NCI-H2029 (cell line): ENCODE measurements around the gene DPP6.
"Not testable (repeated sequence)": the region's sequence is repeated elsewhere in the genome, so short reads cannot be mapped to it uniquely, and the experiment has no call there.

ENCODE experiments used
- DNase-seq: peaks from one replicate; lab custom pipeline; 2025; lab: John Stamatoyannopoulos, UW

DPP6 gene

DNA sequence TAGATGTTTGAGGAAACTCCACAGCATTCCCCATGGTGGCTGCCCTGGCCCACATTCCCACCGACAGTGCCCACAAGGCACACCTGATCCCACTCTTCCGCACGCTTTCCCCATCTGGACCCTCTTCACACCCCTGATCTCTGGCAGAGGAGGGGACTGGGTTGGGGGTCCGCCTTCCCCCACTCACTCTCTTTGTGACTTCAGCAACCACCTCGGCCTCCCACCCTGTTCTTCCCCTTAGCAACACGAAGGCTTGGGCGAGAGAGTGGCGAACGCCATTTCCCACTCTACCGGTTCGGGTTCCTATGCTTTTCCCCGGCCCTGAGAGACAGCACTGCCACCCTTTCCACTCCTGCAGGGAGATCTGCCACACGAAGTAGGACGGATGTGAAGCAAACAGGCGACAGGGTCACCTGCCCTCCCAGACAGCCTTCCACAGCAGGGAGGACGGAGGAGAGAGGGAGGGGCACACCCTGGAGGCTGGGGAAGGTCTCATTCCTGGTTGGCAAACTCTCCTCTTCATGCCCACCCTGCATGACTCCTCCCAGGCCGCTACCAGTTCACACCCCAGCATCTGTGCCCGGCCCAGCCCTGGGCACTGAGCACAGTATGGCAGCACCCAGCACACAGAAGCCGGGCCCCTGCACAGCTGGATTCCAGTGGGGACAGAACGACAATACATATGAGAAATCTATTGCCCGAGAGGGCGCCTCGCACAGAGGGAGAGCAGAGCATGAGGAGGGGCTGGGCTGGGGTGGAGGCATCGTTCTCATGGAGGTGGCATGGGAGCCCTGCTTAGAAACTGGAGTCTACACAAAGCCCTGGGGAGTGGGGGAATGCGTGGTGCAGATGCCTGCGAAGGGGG, 857.3 kb downstream of the DPP6 start:
- no peak for DNase-seq

GRCh38 chr7:154910125-154910524, 857.9 kb downstream of the DPP6 start:
- no peak for DNase-seq

- DNase-seq: no peak
Measured at GRCh38 chr7:154910977-154911376, 858.8 kb downstream of the DPP6 start.

DNA sequence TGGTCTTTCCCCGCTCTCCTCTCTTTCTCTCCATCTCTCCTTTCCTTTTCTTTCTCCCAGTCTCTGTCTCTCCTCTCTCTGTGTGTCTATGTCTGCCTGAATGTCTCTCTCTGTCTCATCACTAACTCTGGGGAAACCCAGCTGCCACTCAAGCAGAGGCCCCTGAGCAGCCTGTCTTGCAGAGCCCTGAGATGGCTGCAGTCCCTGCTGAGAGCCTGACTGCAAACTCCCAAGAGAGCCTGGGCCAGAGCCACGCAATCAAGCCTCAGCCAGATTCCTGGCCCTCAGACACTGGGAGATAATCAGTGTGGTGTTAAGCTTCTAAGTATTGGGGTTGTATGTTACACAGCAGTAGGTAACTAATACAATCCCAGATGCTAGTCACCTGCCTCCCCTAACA, 859.2 kb downstream of the DPP6 start:
- DNase-seq: no peak

GRCh38 chr7:154911862-154912455, 859.8 kb downstream of the DPP6 start:
- no peak for DNase-seq

GRCh38 chr7:154912871-154913637, 860.9 kb downstream of the DPP6 start:
- no peak for DNase-seq

GRCh38 chr7:154913638-154914307, 861.6 kb downstream of the DPP6 start:
- peak; percentile 56 for DNase-seq

DNA sequence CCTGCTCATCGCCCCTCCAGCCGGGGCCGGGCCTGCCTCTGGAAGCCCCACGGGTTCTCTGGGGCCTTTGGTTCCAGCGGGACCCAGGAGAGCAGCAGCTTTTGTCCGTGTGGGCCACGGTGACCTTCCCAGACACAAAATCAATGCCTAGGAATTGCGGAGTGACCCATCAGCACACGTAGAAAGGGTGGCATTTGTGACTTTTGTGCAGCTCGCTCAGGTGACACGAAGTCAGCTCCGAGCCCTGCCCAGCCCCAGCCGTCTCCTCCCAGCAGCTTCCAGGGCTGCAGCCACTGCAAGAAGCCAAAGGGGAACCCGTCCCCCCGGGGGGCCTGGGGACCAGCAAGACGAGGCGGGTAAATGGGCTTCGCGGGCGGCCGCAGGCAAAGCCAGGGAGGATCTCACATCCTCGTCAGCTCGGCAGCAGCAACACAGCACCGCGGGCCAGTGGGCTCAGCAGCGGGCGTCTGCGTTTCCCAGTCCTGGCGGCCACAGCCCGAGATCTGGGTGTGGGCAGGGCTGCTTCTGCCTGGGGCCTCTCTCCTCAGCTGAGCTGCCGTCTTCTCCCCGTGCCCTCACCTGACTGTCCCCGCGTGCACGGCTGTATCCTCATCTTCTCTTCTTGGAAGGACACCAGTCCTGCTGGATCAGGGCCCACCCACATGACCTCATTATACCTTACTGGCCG, 862.3 kb downstream of the DPP6 start:
- DNase-seq: no peak

GRCh38 chr7:154914996-154915380, 862.8 kb downstream of the DPP6 start:
- no peak for DNase-seq

DNA sequence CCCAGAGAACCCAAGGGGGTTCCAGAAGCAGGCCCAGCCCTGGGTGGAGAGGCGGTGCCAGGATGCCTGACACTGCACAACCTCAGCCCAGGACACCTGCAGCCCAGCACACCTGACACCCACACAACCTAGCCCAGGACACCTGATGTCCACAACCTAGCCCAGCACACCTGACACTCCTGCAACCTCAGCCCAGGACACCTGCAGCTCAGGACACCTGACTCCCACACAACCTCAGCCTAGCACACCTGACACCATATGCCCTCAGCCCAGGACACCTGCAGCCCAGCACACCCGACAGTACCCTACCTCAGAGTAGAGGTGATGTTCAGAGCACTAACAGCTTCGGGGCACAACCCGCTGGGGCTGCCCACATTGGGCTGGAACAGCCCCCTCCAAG, 863.4 kb downstream of the DPP6 start:
- DNase-seq: no peak

DNA sequence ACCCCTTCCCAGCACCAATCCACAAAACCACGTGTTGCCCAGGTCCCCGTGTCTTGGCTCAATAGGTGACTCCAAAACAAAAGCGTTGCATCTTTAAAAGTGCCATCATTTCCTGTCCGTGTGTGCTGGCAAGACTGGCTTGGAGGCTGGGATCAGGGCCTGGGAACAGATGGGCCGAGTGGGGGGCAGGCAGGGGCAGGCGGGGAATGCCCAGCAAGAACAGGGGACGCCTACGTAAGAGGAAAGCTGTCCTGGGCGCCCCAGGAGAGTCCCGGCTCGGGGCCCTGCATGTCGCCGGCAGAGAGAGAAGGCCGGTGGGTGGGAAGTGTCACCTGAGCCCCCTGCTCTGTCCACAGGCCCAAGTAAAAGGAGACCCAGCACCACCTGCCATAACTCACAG, 864.2 kb downstream of the DPP6 start:
- no peak for DNase-seq

- DNase-seq: no peak
Measured at GRCh38 chr7:154916856-154917807, 864.9 kb downstream of the DPP6 start.

GRCh38 chr7:154917808-154918160, 865.6 kb downstream of the DPP6 start:
- DNase-seq: no peak

DNA sequence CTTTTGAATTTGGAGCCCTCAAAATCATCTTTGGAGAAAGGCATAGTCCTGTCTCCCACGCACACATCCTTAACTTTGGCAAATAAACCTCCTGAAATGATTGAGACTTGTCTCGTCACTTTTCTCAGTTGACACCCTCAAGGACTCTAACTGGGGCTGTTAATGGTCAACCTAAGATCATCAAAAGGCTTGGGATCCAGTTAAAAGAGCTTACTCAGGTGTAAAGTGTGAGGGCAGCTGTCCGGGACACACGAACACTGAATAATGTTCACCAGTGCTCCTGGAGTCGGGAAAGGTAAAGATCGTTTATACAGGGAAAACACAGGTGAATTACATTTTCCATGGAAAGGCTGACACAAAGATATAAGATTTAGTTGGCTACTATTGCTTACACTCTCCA, 866.1 kb downstream of the DPP6 start:
- DNase-seq: no peak

DNA sequence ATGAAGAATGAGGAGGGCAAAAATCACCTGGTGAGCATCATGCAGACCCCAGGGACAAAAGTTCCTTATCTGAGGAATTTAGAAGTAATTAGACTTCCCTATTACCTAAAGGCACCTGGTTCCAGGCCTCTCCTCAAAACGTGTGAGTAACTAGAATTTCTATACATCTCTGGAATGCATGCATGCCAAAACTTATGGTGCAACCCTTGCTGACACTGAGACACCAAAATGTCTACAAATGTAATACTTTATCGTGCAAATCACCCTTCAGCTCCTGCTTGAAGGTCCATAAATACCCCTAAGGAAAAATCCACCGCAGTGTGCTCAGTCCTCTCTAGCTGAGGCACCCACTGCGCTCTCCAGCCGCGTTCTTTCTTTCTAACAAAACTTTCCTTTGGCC, 866.5 kb downstream of the DPP6 start:
- DNase-seq: no peak

- no peak for DNase-seq
Measured at GRCh38 chr7:154919344-154920225, 867.4 kb downstream of the DPP6 start.

GRCh38 chr7:154922472-154922871, 870.3 kb downstream of the DPP6 start:
- DNase-seq: not testable (repeated sequence)

GRCh38 chr7:154927624-154928125, 875.5 kb downstream of the DPP6 start:
- DNase-seq: peak; percentile 81
